ENCODE measurements around the gene ALPK1. TPM values are rescaled to one million over a fixed set of nuclear protein-coding genes. Genes with fewer than 3 reads are reported as not detected.

The ALPK1 gene
- total and polyA plus RNA-seq, 11 donors = 1.3 to 21.7 (median 3.2) TPM

DNA sequence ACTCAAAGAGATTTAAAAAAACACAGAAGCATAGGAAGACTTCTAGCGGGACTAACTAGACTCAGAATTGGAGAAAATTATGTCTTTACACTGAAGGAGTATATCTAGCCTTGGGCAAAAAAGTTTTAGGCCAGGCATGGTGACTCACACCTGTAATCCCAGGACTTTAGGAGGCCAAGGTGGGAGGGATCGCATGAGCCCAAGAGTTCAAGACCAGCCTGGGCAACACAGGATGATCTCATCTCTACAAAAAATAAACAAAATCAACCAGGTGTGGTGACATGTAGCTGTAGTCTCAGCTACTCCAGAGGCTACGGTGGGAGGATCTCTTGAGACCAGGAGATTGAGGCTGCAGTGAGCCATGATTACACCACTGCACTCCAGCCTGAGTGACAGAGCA lies 119.3 kb downstream of the ALPK1 start:
- ATAC-seq = no peak
- Histone ChIP-seq H3K4me3 (no peak overlapping the region), H3K36me3 (peaks cover 0 to 31% (median 13%) of the 10 kb centered on the region in 9 donors), H3K4me1 (no peaks in the 10 kb centered on the region), H3K27me3 (no peaks in the 10 kb centered on the region), H3K27ac (no peak overlapping the region), H3K9me3 (peaks cover 0 to 3% (median 0%) of the 10 kb centered on the region in 12 donors)
- intact Hi-C loops (cut with DNase I) = no loop called here
- no peak for TF ChIP-seq POLR2A (IDR thresholded peaks at IDR 0.05)
- TF ChIP-seq, protein P1, sequence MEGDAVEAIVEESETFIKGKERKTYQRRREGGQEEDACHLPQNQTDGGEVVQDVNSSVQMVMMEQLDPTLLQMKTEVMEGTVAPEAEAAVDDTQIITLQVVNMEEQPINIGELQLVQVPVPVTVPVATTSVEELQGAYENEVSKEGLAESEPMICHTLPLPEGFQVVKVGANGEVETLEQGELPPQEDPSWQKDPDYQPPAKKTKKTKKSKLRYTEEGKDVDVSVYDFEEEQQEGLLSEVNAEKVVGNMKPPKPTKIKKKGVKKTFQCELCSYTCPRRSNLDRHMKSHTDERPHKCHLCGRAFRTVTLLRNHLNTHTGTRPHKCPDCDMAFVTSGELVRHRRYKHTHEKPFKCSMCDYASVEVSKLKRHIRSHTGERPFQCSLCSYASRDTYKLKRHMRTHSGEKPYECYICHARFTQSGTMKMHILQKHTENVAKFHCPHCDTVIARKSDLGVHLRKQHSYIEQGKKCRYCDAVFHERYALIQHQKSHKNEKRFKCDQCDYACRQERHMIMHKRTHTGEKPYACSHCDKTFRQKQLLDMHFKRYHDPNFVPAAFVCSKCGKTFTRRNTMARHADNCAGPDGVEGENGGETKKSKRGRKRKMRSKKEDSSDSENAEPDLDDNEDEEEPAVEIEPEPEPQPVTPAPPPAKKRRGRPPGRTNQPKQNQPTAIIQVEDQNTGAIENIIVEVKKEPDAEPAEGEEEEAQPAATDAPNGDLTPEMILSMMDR (IDR thresholded peaks at IDR 0.05) = no peak
- no peak for DNase-seq
- WGBS, 4 donors = 91 to 96% (median 95%) methylated on average over 3 of the region's 3 CpGs

DNA sequence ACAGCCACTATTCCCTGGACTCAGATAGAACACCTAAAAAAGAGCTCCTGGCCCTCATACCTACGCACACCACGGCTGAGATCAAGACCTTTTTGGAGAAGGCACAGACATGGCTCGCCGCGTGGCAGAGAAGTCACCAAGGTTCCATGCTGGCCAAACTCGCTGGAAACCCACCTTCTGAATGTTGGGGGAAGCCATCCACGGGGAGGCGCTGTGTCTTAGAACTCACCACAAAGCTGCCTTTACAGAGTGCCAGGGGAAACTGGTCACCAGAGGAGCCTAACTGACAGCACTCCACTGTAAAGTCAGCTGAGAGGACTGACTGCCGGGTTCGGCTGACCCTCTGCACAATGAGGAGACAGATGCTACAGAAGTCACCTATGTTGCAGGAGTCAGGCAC lies 120.9 kb downstream of the ALPK1 start:
- H3K27ac ChIP-seq = no peak overlapping the region
- H3K36me3 ChIP-seq = peaks cover 0 to 22% (median 8%) of the 10 kb centered on the region in 9 donors
- no peak for DNase-seq
- ATAC-seq = no peak
- peaks cover 0 to 3% (median 0%) of the 10 kb centered on the region in 12 donors for H3K9me3 ChIP-seq
- TF ChIP-seq POLR2A (IDR thresholded peaks at IDR 0.05) = no peak
- TF ChIP-seq, protein P1 (IDR thresholded peaks at IDR 0.05) = no peak
- H3K4me1 ChIP-seq = no peaks in the 10 kb centered on the region
- H3K4me3 ChIP-seq = no peak overlapping the region
- intact Hi-C loops (cut with DNase I) = no loop called here
- WGBS, 4 donors = 61 to 66% (median 64%) methylated on average over 9 to 10 of the region's 10 CpGs
- no peaks in the 10 kb centered on the region for H3K27me3 ChIP-seq

DNA sequence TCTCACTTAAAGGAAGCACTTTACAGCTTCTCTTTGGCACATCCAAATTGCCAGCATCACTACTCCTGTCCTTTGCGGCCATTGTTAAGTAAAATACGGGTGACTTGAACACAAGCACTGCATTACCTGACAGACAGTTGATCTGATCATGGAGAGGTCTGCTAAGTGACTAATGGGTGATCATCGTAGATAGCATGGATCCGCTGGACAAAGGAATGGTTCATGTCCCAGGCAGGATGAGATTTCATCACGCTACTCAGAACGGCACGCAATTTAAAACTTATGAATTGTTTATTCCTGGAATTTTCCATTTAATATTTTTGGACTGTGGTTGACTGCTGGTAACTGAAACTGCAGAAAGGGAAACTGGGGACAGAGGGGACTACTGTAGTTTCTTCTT lies 124.7 kb downstream of the ALPK1 start:
- TF ChIP-seq POLR2A (IDR thresholded peaks at IDR 0.05) = no peak
- TF ChIP-seq, protein P1 (IDR thresholded peaks at IDR 0.05) = no peak
- ATAC-seq (no peak), DNase-seq (no peak)
- intact Hi-C loops (cut with DNase I) = no loop called here
- H3K4me1 ChIP-seq = no peaks in the 10 kb centered on the region
- H3K36me3 ChIP-seq = peaks cover 0 to 32% (median 12%) of the 10 kb centered on the region in 9 donors
- no peak overlapping the region for H3K4me3 ChIP-seq
- no peak overlapping the region for H3K27ac ChIP-seq
- H3K9me3 ChIP-seq = no peaks in the 10 kb centered on the region
- H3K27me3 ChIP-seq = no peaks in the 10 kb centered on the region
- 90 to 96% (median 93%) methylated on average over 7 of the region's 7 CpGs for WGBS, 4 donors

DNA sequence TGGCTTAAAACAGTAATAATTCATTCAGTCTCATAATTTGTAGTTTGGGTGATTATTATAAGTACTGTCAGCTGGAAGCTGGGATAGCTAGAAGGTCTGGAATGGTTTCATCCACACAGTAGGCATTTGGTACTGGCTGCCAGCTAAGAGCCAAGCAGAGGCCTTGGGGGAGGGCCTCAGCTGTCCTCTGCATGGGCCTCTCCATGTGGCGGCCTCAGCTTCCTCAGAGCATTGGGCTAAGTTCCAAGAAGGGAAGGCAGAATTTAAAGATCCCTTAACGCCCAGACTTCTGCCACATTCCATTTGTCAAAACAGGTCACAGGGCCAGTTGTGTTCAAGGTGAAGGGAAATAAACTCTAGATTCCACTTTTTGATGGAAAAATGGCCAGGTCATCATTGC lies 125.5 kb downstream of the ALPK1 start:
- 75 to 82% (median 78%) methylated on average over 2 of the region's 2 CpGs for WGBS, 4 donors
- H3K27me3 ChIP-seq = no peaks in the 10 kb centered on the region
- no peaks in the 10 kb centered on the region for H3K4me1 ChIP-seq
- TF ChIP-seq, protein P1 (IDR thresholded peaks at IDR 0.05) = no peak
- TF ChIP-seq POLR2A (IDR thresholded peaks at IDR 0.05) = no peak
- H3K36me3 ChIP-seq = peaks cover 0 to 37% (median 15%) of the 10 kb centered on the region in 9 donors
- intact Hi-C loops (cut with DNase I) = no loop called here
- no peaks in the 10 kb centered on the region for H3K9me3 ChIP-seq
- ATAC-seq (no peak), DNase-seq (no peak)
- H3K27ac ChIP-seq = no peak overlapping the region
- no peak overlapping the region for H3K4me3 ChIP-seq
